GM21528 (cell line): ENCODE data around the gene PTPRZ1.

Experiments used
- ATAC-seq: cut with Tn5 transposase; IDR thresholded peaks from one replicate; pipeline ENCODE4 v1.9.1; 2021; ENCODE audit warnings: mild to moderate bottlenecking, moderate library complexity; ENCODE audit not compliant: unreplicated experiment, low FRiP score

The PTPRZ1 gene

DNA sequence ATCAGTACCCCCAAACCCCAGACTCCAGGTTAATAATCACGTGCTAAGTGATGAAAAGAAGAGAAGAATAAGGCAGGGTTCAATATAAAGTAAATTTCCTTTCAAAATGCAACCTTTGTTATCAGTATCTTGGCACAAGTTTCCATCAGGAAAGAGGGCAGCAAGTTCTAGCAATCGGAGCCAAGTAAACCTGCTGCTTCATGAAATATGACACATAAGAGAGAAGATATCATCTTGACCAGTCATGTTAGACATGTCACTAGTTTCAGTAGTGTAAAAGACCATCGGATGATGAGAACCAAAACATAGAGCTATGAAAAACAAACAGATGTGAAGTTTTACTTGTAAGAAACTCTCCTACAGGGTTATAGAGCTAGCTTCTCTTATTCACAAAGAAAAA is 227.1 kb downstream of the PTPRZ1 start:
- no peak for ATAC-seq

- no peak for ATAC-seq
Measured at GRCh38 chr7:122103064-122103463, 230.1 kb downstream of the PTPRZ1 start.
